Lower leg skin (tissue), 3 donors: ENCODE data around the gene SSH2.

Experiments
- POLR2A ChIP-seq, 2 donors: fragments of 450-650 bp; IDR thresholded peaks; one replicate each; pipeline ENCODE4 v1.6.1; 2016 to 2017; ENCODE audit warnings: antibody characterized with exemption in 2 of 2, mild to moderate bottlenecking in 1 of 2, moderate library complexity in 1 of 2
- TF ChIP-seq, protein P1 (sequence below), 3 donors: fragments of 450-650 bp; IDR thresholded peaks; one replicate each; pipeline ENCODE4 v1.5.1; 2016; ENCODE audit warnings: antibody characterized with exemption in 3 of 3, mild to moderate bottlenecking in 3 of 3, moderate library complexity in 2 of 3

DNA sequence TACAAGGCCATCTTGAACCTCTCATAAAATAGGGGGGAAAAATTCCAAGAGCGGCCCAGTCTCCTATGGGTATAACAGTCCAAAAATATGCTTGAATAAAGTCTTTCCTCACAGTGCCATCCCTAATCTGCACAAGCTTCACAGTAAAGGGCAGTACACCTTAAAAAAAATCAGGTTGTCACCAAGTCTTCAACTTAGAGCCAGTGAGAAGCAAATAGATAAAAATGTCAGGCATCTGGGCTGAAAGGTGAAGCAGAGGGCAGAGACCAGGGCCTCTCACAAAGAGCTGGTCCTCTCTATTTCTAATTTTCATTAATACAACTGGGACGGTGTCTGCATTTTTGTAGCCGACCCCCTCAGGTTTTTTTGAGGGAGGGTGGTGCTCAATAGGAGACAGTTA lies 82.9 kb downstream of the SSH2 start:
- TF ChIP-seq, protein P1, sequence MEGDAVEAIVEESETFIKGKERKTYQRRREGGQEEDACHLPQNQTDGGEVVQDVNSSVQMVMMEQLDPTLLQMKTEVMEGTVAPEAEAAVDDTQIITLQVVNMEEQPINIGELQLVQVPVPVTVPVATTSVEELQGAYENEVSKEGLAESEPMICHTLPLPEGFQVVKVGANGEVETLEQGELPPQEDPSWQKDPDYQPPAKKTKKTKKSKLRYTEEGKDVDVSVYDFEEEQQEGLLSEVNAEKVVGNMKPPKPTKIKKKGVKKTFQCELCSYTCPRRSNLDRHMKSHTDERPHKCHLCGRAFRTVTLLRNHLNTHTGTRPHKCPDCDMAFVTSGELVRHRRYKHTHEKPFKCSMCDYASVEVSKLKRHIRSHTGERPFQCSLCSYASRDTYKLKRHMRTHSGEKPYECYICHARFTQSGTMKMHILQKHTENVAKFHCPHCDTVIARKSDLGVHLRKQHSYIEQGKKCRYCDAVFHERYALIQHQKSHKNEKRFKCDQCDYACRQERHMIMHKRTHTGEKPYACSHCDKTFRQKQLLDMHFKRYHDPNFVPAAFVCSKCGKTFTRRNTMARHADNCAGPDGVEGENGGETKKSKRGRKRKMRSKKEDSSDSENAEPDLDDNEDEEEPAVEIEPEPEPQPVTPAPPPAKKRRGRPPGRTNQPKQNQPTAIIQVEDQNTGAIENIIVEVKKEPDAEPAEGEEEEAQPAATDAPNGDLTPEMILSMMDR (IDR thresholded peaks at IDR 0.05): no peak
- TF ChIP-seq POLR2A (IDR thresholded peaks at IDR 0.05): no peak
